Immature natural killer cell (primary cell): ENCODE data around the gene RYR3. TPM values are rescaled to one million over a fixed set of nuclear protein-coding genes. Genes with fewer than 3 reads are reported as not detected.

ENCODE experiments used
- DNase-seq, 3 donors: peaks; one replicate each; pipeline ENCODE4 v3.0.0; 2022; ENCODE audit warnings: mixed read lengths in 1 of 3
- H3K27ac Mint-ChIP-seq, 6 donors: one replicate each; pipeline ENCODE4 v1.8.0; 2020; ENCODE audit warnings: mixed read lengths in 6 of 6, mild to moderate bottlenecking in 5 of 6, inconsistent platforms in 4 of 6, moderate library complexity in 3 of 6
- H3K27me3 Mint-ChIP-seq, 3 donors: one replicate each; pipeline ENCODE4 v1.8.0; 2020 to 2021; ENCODE audit warnings: low read depth in 3 of 3, mild to moderate bottlenecking in 3 of 3, mixed read lengths in 3 of 3, moderate library complexity in 3 of 3, inconsistent platforms in 1 of 3
- H3K36me3 Mint-ChIP-seq, 3 donors: one replicate each; pipeline ENCODE4 v1.8.0; 2020; ENCODE audit warnings: mixed read lengths in 3 of 3, inconsistent platforms in 2 of 3, mild to moderate bottlenecking in 2 of 3
- H3K4me1 Mint-ChIP-seq, 2 donors: one replicate each; pipeline ENCODE4 v1.8.0; 2020; ENCODE audit warnings: inconsistent platforms in 2 of 2, mild to moderate bottlenecking in 2 of 2, mixed read lengths in 2 of 2, moderate library complexity in 1 of 2
- H3K4me3 Mint-ChIP-seq, 5 donors: one replicate each; pipeline ENCODE4 v1.8.0; 2020; ENCODE audit warnings: mild to moderate bottlenecking in 5 of 5, mixed read lengths in 5 of 5, inconsistent platforms in 3 of 5, moderate library complexity in 3 of 5
- H3K9me3 Mint-ChIP-seq, 6 donors: one replicate each; pipeline ENCODE4 v1.8.0; 2020; ENCODE audit warnings: mild to moderate bottlenecking in 6 of 6, mixed read lengths in 6 of 6, inconsistent platforms in 4 of 6, moderate library complexity in 3 of 6
- polyA plus RNA-seq, 3 donors: library from polyadenylated mRNA; unstranded; fragments of 300-500 nt; fragmentation: Illumina TruSeq; gene quantifications; one replicate each; pipeline ENCODE4 v1.2.3, GENCODE V29; 2021

Gene RYR3
- polyA plus RNA-seq, 3 donors from 2014 or later: 0.11 to 0.14 TPM; not detected in 1

DNA sequence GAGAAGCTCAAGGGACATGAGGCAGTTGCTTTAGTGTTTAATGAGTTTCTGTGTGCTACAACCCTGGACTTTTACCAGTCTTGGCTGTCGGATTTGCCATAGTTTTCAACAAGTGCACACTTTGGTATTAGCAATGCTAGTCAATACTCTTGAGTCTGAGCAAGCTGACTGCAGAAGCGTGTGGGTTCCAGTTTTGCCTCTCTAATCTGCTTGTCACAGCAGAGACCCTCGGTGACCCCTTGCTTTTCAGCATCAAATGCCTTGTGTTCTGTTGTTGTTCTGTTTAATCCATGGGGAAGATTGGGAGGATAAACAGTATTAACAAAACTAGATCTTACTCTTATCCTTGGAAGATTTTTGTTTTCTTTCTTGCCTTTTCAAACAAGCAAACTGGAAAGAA is 463.2 kb downstream of the RYR3 start:
- H3K27ac Mint-ChIP-seq: no peak overlapping the region
- no peaks in the 10 kb centered on the region for H3K4me1 Mint-ChIP-seq
- peaks cover 0 to 12% (median 2%) of the 10 kb centered on the region in 3 donors for H3K27me3 Mint-ChIP-seq
- H3K4me3 Mint-ChIP-seq: no peak overlapping the region
- DNase-seq: no peak
- H3K36me3 Mint-ChIP-seq: no peaks in the 10 kb centered on the region
- H3K9me3 Mint-ChIP-seq: no peaks in the 10 kb centered on the region

DNA sequence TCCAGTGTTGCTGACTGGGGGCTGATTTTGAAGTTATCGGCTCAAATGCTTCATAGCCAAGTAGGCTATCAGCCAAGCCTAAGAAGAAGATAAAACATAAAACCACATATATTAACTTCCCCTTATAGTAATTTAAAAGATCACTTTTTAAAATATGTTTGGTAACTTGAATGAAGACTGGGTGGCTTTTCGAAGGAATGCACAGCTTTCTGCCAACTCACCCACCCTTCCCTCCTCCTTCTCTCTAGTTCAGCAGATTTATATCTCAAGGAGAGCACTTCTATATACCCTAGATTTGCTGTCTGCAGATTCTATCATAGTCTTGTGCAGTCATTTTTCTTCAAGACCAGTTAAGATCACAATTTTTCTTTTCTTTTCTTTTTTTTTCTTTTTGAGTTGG is 468.1 kb downstream of the RYR3 start:
- Mint-ChIP-seq H3K4me3 (no peak overlapping the region), H3K27ac (no peak overlapping the region), H3K4me1 (no peaks in the 10 kb centered on the region), H3K9me3 (no peaks in the 10 kb centered on the region), H3K27me3 (peaks cover 0 to 4% (median 0%) of the 10 kb centered on the region in 3 donors), H3K36me3 (no peaks in the 10 kb centered on the region)
- DNase-seq: no peak

DNA sequence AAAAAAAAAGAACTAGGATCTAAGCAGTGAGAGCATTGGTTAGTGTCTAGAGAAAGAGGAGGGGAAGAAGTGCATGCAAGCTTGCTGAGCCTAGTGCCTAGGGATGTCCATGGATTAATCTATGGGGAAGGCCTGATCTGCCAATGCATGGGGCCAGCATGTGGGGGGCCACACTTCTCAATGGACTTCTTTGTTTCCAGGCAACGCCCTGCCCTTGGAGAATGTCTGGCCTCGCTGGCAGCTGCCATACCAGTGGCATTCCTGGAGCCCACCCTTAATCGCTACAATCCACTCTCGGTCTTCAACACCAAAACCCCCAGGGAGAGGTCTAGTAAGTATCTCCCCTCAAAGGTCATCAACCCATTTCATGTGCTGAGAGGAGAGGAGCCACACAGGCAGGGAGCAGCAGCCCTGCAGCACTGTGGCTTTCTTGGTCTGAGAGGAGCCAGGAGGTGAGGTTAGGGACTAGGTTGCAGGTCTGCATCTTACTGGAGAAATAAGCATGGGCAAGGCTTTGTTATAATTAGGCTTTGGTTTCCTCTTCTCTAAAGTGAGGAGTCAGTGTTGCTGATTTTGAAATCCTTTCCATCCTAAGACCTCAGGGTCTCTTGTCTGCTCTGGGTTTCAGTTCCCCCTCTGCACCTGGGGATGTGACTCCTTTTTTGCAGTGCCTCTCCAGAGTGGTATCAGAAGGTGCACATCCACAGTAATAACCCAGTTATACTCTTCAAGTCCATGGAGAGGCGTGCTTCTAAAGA is 469.4 kb downstream of the RYR3 start:
- Mint-ChIP-seq H3K27me3 (peaks cover 0 to 4% (median 0%) of the 10 kb centered on the region in 3 donors), H3K9me3 (no peaks in the 10 kb centered on the region), H3K4me3 (no peak overlapping the region), H3K27ac (no peak overlapping the region), H3K36me3 (no peaks in the 10 kb centered on the region), H3K4me1 (no peaks in the 10 kb centered on the region)
- DNase-seq: no peak

DNA sequence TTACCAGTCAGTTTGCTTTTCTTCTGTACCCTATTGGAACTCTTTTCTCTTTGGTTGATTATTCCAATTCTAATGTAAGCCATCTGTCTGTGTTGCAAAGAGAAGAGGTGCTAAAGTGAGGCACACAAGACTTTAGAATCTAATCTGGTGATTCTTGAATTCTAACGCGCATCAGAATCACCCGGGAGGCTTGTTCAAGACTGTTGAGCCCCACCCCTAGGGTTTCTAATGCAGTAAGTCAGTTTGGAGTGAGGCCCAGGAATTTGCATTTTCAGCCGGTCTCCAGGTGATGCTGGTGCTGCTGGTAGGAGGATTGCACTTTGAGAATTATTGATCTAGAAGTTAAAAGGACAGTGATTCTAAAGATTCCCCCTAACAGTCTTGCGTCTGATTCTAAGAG is 472.2 kb downstream of the RYR3 start:
- H3K9me3 Mint-ChIP-seq: no peaks in the 10 kb centered on the region
- DNase-seq: no peak
- no peaks in the 10 kb centered on the region for H3K4me1 Mint-ChIP-seq
- no peaks in the 10 kb centered on the region for H3K36me3 Mint-ChIP-seq
- H3K27me3 Mint-ChIP-seq: no peaks in the 10 kb centered on the region
- no peak overlapping the region for H3K27ac Mint-ChIP-seq
- no peak overlapping the region for H3K4me3 Mint-ChIP-seq

DNA sequence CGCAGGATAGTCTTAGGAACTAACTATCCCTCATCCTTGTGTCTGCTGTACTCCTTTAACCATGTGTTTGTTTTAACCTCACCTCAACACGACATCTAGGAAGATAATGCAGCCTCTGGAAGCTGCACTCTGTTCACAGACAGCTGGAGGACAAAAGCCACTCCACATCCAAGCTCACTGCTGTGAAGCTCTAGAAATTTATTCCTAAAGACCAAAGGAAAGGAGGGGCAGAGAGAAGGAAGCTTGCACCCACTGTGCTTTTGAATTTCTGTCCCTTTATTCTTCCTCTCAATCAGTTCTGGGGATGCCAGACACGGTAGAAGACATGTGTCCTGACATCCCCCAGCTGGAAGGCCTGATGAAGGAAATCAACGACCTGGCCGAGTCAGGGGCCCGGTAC is 474.6 kb downstream of the RYR3 start:
- H3K4me3 Mint-ChIP-seq: no peak overlapping the region
- no peak overlapping the region for H3K27ac Mint-ChIP-seq
- H3K9me3 Mint-ChIP-seq: peaks cover 0 to 2% (median 0%) of the 10 kb centered on the region in 6 donors
- H3K4me1 Mint-ChIP-seq: no peaks in the 10 kb centered on the region
- H3K36me3 Mint-ChIP-seq: no peaks in the 10 kb centered on the region
- H3K27me3 Mint-ChIP-seq: peaks cover 0 to 3% (median 2%) of the 10 kb centered on the region in 3 donors
- DNase-seq: no peak

DNA sequence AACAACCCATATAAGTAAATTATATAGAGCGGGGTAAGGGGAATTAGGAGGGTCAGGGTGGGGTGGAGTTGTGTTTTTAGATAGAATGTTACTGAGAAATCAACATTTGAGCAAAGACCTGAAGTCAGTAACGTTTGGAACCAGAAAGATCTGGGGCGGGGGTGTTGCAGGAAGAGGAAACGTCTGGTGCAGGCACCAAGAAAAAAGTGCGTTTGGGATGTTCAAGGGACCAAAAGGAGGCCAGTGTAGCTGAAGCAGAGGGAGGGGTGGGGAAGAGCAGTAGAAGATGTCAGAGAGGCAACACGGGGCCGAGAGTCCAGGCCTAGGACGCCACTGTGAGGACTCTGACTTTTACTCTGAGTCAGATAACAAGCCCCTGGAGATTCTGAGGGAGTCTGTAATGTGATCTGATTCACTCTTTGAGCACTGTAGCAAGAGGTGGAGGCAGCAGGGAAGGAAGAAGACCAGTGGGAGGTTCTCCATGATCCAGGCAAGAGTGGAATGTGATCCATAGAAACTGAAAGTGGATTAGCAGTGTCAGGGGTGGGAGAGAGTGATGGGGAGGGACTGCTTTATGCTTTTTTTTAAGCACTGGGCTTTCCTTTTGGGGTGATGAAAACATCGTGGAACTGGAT is 478.3 kb downstream of the RYR3 start:
- H3K36me3 Mint-ChIP-seq: no peaks in the 10 kb centered on the region
- H3K27ac Mint-ChIP-seq: no peak overlapping the region
- H3K4me1 Mint-ChIP-seq: no peaks in the 10 kb centered on the region
- H3K9me3 Mint-ChIP-seq: peaks cover 0 to 2% (median 0%) of the 10 kb centered on the region in 6 donors
- H3K4me3 Mint-ChIP-seq: no peak overlapping the region
- peaks cover 0 to 3% (median 2%) of the 10 kb centered on the region in 3 donors for H3K27me3 Mint-ChIP-seq
- DNase-seq: no peak

DNA sequence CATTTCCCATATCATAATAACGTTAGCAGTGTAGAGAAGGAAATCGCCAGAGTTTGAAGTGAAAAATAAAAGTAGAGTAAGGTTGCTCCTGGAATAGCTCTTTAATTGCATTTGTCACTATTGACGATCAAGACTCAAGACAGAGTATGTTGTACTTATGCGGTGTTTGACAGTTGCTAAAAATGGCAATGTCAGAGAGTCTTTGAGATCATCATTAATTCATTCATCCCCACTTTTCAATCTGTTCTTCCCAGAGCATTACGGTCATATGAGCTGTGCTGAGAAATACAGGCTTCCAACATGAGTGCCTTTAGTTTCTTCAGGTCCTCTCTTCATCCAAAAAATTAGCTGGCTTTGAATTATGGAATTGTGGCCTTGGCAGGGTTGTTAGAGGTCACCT is 483.7 kb downstream of the RYR3 start:
- Mint-ChIP-seq H3K36me3 (no peaks in the 10 kb centered on the region), H3K4me3 (no peak overlapping the region), H3K27ac (no peak overlapping the region), H3K9me3 (no peaks in the 10 kb centered on the region), H3K27me3 (peaks cover 0 to 4% (median 3%) of the 10 kb centered on the region in 3 donors), H3K4me1 (no peaks in the 10 kb centered on the region)
- no peak for DNase-seq

DNA sequence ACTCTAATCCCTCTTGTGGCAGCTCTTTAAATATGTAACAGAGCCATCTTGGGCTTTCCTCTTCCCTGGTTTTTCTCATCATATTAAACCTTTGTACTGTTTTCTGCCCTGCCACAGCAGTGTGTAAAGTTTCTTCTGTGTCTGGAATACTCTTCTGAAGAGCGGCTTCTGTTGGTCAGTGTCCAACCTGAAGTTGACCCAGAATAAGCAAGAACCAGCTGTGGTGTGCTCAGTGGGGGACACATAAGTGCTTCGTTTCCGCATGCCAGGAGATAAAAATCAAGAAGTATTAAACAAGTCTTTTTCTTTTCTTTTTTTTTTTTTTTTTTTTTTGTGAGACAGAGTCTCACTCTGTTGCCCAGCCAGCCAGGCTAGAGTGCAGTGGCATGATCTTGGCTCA is 484.3 kb downstream of the RYR3 start:
- H3K36me3 Mint-ChIP-seq: no peaks in the 10 kb centered on the region
- no peak overlapping the region for H3K4me3 Mint-ChIP-seq
- H3K9me3 Mint-ChIP-seq: no peaks in the 10 kb centered on the region
- no peak overlapping the region for H3K27ac Mint-ChIP-seq
- no peak for DNase-seq
- H3K4me1 Mint-ChIP-seq: no peaks in the 10 kb centered on the region
- H3K27me3 Mint-ChIP-seq: peaks cover 0 to 4% (median 3%) of the 10 kb centered on the region in 3 donors

DNA sequence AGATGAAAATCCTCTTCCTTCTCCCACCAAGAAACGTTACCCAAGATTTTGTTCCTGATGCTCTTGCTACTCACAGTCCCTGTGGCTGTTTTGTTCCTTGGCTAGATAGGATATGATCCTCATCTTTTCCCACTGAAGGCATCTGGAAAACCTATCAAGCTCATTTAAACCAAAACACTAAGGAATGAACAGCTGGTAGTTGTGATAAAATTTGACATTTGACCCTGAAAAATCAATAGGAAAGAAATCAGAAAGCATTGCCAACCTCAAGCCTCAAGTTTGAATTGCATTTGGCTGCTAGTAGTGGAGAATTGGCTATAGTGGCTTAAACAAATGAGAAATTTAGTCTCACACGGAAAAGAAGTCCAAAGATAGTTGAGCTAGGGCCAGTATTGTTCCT is 486.9 kb downstream of the RYR3 start:
- no peak for DNase-seq
- no peaks in the 10 kb centered on the region for H3K9me3 Mint-ChIP-seq
- H3K27me3 Mint-ChIP-seq: peaks cover 0 to 4% (median 3%) of the 10 kb centered on the region in 3 donors
- no peak overlapping the region for H3K4me3 Mint-ChIP-seq
- no peak overlapping the region for H3K27ac Mint-ChIP-seq
- H3K36me3 Mint-ChIP-seq: no peaks in the 10 kb centered on the region
- no peaks in the 10 kb centered on the region for H3K4me1 Mint-ChIP-seq

DNA sequence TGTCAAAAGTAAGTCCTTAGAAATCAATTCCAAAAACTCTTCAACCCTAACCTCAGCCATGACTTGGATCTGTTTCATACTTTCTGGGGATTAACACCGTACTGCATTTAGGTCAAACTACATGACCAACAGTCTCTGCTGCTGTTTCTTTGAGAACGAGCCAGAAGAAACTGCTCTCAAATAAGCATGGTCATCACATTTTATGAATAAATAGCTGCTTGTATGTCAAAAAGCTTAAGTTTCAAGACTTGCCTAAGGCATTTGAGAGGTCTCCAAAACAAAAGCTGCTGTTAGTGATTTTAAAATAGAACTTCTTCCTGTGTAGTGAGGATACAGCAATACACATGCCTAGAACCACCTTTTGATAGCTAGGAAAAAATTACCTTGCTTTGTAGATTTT is 491.2 kb downstream of the RYR3 start:
- no peaks in the 10 kb centered on the region for H3K9me3 Mint-ChIP-seq
- no peak for DNase-seq
- no peaks in the 10 kb centered on the region for H3K36me3 Mint-ChIP-seq
- H3K27me3 Mint-ChIP-seq: peaks cover 3 to 4% (median 4%) of the 10 kb centered on the region in 3 donors
- H3K4me3 Mint-ChIP-seq: no peak overlapping the region
- H3K27ac Mint-ChIP-seq: no peak overlapping the region
- H3K4me1 Mint-ChIP-seq: no peaks in the 10 kb centered on the region

DNA sequence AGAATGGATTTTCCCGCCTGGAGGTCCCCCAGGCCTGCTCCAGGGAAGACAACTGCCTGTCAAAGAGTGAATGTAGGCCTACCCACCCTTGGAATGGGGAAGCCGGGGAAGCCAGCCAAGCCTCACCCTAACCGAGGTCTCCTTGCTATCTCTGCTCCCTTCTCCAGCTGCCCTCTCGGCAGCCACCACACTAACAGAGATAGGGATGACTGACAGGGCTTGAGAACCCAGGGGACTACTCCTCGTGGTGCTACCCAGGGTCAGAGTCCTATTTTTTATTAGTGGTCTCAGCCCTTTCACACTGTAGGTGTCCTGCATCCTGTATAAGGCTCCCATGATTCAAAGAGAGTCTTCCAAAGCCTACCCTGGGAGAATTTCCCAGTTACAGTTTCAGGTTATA is 496.9 kb downstream of the RYR3 start:
- no peaks in the 10 kb centered on the region for H3K9me3 Mint-ChIP-seq
- no peak overlapping the region for H3K27ac Mint-ChIP-seq
- H3K4me3 Mint-ChIP-seq: no peak overlapping the region
- H3K27me3 Mint-ChIP-seq: peaks cover 0 to 12% (median 4%) of the 10 kb centered on the region in 3 donors
- DNase-seq: no peak
- H3K4me1 Mint-ChIP-seq: no peaks in the 10 kb centered on the region
- no peaks in the 10 kb centered on the region for H3K36me3 Mint-ChIP-seq

DNA sequence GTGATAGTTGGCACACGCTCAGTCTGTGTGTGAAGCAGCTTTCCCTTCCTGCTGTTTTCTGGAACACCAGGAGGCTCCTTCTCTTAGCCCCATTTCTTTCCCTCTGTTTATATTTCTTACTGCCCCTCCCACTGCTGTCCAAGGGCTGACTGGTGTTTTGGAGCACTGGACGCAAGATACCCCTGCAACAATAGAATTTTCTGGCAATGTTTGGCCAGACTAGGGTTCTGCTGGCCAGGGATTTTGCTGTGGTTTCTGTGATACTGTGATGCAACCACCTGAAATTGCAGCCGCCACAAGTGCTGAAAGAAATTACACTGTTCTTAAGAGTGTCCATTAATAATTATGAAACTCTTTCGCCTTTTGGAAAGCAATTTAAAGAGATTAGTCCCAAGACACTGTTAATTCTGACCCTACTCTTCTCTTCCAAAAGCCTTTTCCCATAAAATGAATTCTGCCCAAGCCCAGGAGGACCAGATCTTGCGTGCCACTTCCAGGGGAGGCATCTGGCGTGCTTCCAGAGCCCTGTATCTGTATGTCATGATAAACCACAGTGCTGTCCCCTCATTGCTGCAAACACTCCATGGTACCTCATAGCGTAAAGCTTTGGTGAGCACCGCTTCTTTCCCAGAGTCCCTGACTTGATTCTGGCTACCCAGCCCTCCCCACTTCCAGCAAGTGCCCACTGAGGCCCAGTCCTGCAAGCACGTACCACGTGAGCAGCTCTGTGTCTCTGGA is 498.1 kb downstream of the RYR3 start:
- no peaks in the 10 kb centered on the region for H3K36me3 Mint-ChIP-seq
- no peak overlapping the region for H3K27ac Mint-ChIP-seq

DNA sequence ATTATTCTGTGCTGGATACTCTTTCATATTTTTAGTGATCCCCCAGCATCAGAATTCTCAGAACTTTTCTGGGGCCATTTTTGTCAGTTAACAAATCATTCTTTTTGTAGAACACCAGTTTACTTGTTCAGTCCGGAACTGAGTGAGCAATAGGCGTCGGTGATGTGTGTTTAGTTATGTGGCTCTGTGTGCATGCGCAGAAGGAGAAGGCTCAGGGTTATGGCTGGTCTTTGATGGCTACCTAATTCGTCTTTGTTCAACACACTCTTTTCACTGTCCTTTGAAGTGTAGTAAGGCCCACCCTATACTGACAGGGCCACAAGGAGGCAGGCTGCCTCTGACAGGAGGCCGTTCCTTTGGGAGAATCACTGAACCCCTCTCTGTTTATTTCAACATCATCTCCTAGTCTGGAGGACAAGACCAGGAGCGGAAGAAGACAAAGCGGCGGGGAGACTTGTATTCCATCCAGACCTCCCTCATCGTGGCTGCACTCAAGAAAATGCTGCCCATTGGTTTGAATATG is 499.4 kb downstream of the RYR3 start:
- no peak overlapping the region for H3K27ac Mint-ChIP-seq
- H3K4me1 Mint-ChIP-seq: no peaks in the 10 kb centered on the region
- no peaks in the 10 kb centered on the region for H3K9me3 Mint-ChIP-seq
- H3K36me3 Mint-ChIP-seq: no peaks in the 10 kb centered on the region
- DNase-seq: no peak
- no peak overlapping the region for H3K4me3 Mint-ChIP-seq
- H3K27me3 Mint-ChIP-seq: peaks cover 0 to 12% (median 6%) of the 10 kb centered on the region in 3 donors

More for the DNA sequence above, 498.1 kb downstream of the RYR3 start:
- H3K9me3 Mint-ChIP-seq: no peaks in the 10 kb centered on the region
- H3K27me3 Mint-ChIP-seq: peaks cover 0 to 10% (median 4%) of the 10 kb centered on the region in 3 donors
- no peak for DNase-seq
- no peak overlapping the region for H3K4me3 Mint-ChIP-seq
- H3K4me1 Mint-ChIP-seq: no peaks in the 10 kb centered on the region

DNA sequence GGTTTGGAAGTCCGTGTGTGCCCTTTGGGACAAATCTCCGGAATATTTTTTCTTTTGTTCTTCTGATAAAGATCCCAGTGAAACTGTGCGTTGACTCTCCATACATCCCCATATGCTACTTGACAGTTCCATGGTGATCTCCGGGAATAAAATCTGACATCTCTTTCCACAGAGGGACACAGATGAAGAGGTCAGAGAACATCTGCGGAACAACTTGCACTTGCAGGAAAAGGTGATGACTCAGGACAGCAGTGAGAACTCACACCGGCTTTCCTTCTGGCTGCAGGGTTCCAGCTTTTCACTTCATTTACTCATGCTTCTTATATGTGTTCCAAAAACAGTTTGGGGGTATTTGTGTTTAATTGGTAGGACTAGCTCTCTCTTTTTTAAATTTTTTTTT is 500.0 kb downstream of the RYR3 start:
- Mint-ChIP-seq H3K9me3 (no peaks in the 10 kb centered on the region), H3K27me3 (peaks cover 0 to 12% (median 7%) of the 10 kb centered on the region in 3 donors), H3K27ac (no peak overlapping the region), H3K4me1 (no peaks in the 10 kb centered on the region), H3K36me3 (no peaks in the 10 kb centered on the region), H3K4me3 (no peak overlapping the region)
- no peak for DNase-seq
